Fibroblast of lung (primary cell): ENCODE data around the gene L3HYPDH. TPM values are rescaled to one million over a fixed set of nuclear protein-coding genes. Genes with fewer than 3 reads are reported as not detected.

ENCODE experiments used
- DNase-seq, 2 donors: peaks; one replicate each; pipeline versions ENCODE4 v3.0.0 to v3.0.0-alpha.2; 2010; ENCODE audit warnings: low read depth in 2 of 2
- H2AFZ ChIP-seq: 2 replicates; pipeline ENCODE4 v1.5.1; 2012; ENCODE audit warnings: low read length, control low read depth, inconsistent platforms
- H3K27ac ChIP-seq: 2 replicates; pipeline ENCODE4 v1.5.1; 2011; ENCODE audit warnings: low read length, control low read depth; ENCODE audit not compliant: insufficient read depth
- H3K27me3 ChIP-seq: 2 replicates; pipeline ENCODE4 v1.5.1; 2011; ENCODE audit warnings: mild to moderate bottlenecking, low read length; ENCODE audit not compliant: control insufficient read depth, insufficient read depth
- H3K36me3 ChIP-seq: 2 replicates; pipeline ENCODE4 v1.5.1; 2011; ENCODE audit warnings: low read length; ENCODE audit not compliant: control insufficient read depth, insufficient read depth
- H3K4me1 ChIP-seq: 2 replicates; pipeline ENCODE4 v1.5.1; 2011; ENCODE audit warnings: low read length; ENCODE audit not compliant: control insufficient read depth, insufficient read depth; ENCODE audit errors: extremely low read depth
- H3K4me2 ChIP-seq: 2 replicates; pipeline ENCODE4 v1.5.1; 2011; ENCODE audit warnings: low read length, control low read depth; ENCODE audit not compliant: insufficient read depth; ENCODE audit errors: extremely low read depth
- H3K4me3 ChIP-seq, 4 experiments: fragments of 200-600 bp in 1 of 4; sonication (generic) in 1 of 4; replicated peaks in 1 of 4; 2 replicates each; pipeline ENCODE4 v1.5.1; 2011 to 2016; ENCODE audit warnings: low read length in 4 of 4, low read depth in 3 of 4, mild to moderate bottlenecking in 3 of 4, control low read depth in 2 of 4, inconsistent platforms in 1 of 4, mixed read lengths in 1 of 4; ENCODE audit not compliant: insufficient read depth in 1 of 4; ENCODE audit errors: control extremely low read depth in 1 of 4
- H3K79me2 ChIP-seq: 2 replicates; pipeline ENCODE4 v1.5.1; 2012; ENCODE audit warnings: mild to moderate bottlenecking, low read length, inconsistent platforms; ENCODE audit not compliant: control insufficient read depth, insufficient read depth
- H3K9ac ChIP-seq: 2 replicates; pipeline ENCODE4 v1.5.1; 2011; ENCODE audit warnings: mild to moderate bottlenecking, low read length, control low read depth; ENCODE audit not compliant: insufficient read depth
- H3K9me3 ChIP-seq: 2 replicates; pipeline ENCODE4 v1.5.1; 2012; ENCODE audit warnings: low read depth, low read length; ENCODE audit not compliant: control insufficient read depth, insufficient read depth
- H4K20me1 ChIP-seq: 2 replicates; pipeline ENCODE4 v1.5.1; 2011; ENCODE audit warnings: low read length; ENCODE audit not compliant: control insufficient read depth, insufficient read depth; ENCODE audit errors: extremely low read depth
- EZH2 ChIP-seq: IDR thresholded peaks from 2 replicates; pipeline ENCODE4 v1.5.1; 2012; ENCODE audit warnings: low read length, control low read depth, mild to moderate bottlenecking; ENCODE audit errors: missing control alignments
- polyA plus RNA-seq, 2 donors: library from polyadenylated mRNA; depleted of rRNA in 1 of 2; stranded (reverse) in 1 of 2; unstranded in 1 of 2; fragments of >200 nt; gene quantifications; 2 replicates each; pipeline ENCODE4 v1.2.1, GENCODE V29; 2011 to 2012; ENCODE audit warnings: missing spikeins in 1 of 2
- total RNA-seq: library from RNA; depleted of rRNA; stranded (reverse); fragments of >200 nt; gene quantifications from 2 replicates; pipeline ENCODE4 v1.2.1, GENCODE V29; 2014
- TF ChIP-seq, protein P1 (sequence below), 2 donors: IDR thresholded peaks in 1 of 2; conservative IDR thresholded peaks in 1 of 2; 1 replicate in 1 of 2; 2 replicates in 1 of 2; pipeline ENCODE4 v1.5.1; 2011 to 2012; ENCODE audit warnings: low read length in 2 of 2, control low read depth in 1 of 2, inconsistent platforms in 1 of 2, low read depth in 1 of 2, mild to moderate bottlenecking in 1 of 2

The L3HYPDH gene
- total and polyA plus RNA-seq, 2 donors (not counting 1 experiment from before 2014, with no cell fraction given): 28.7 to 50.4 TPM

GRCh38 chr14:59435101-59435500 lies 49.1 kb downstream of the L3HYPDH start:
- H4K20me1 ChIP-seq: no peaks in the 10 kb centered on the region
- H3K9me3 ChIP-seq: no peaks in the 10 kb centered on the region
- DNase-seq: no peak
- H3K27ac ChIP-seq: no peak overlapping the region
- H3K4me3 ChIP-seq: no peak overlapping the region
- peaks cover 11% of the 10 kb centered on the region for H3K4me1 ChIP-seq
- H3K79me2 ChIP-seq: no peaks in the 10 kb centered on the region
- TF ChIP-seq, protein P1, sequence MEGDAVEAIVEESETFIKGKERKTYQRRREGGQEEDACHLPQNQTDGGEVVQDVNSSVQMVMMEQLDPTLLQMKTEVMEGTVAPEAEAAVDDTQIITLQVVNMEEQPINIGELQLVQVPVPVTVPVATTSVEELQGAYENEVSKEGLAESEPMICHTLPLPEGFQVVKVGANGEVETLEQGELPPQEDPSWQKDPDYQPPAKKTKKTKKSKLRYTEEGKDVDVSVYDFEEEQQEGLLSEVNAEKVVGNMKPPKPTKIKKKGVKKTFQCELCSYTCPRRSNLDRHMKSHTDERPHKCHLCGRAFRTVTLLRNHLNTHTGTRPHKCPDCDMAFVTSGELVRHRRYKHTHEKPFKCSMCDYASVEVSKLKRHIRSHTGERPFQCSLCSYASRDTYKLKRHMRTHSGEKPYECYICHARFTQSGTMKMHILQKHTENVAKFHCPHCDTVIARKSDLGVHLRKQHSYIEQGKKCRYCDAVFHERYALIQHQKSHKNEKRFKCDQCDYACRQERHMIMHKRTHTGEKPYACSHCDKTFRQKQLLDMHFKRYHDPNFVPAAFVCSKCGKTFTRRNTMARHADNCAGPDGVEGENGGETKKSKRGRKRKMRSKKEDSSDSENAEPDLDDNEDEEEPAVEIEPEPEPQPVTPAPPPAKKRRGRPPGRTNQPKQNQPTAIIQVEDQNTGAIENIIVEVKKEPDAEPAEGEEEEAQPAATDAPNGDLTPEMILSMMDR (conservative IDR thresholded peaks at IDR 0.05 in 1 of 2, IDR thresholded peaks at IDR 0.05 in 1 of 2; ENCODE audit: low read depth in 1 of 2, low read length in 2 of 2): no peak
- TF ChIP-seq EZH2: no peak
- no peak overlapping the region for H2AFZ ChIP-seq
- H3K9ac ChIP-seq: no peak overlapping the region
- H3K36me3 ChIP-seq: no peaks in the 10 kb centered on the region
- H3K4me2 ChIP-seq: no peak overlapping the region
- H3K27me3 ChIP-seq: no peaks in the 10 kb centered on the region

GRCh38 chr14:59429790-59430189 lies 54.4 kb downstream of the L3HYPDH start:
- no peaks in the 10 kb centered on the region for H3K79me2 ChIP-seq
- H3K9ac ChIP-seq: no peak overlapping the region
- H2AFZ ChIP-seq: no peak overlapping the region
- H3K4me3 ChIP-seq: no peak overlapping the region
- H3K4me1 ChIP-seq: peaks cover 17% of the 10 kb centered on the region
- H3K27me3 ChIP-seq: no peaks in the 10 kb centered on the region
- no peaks in the 10 kb centered on the region for H3K36me3 ChIP-seq
- no peaks in the 10 kb centered on the region for H4K20me1 ChIP-seq
- no peak overlapping the region for H3K4me2 ChIP-seq
- TF ChIP-seq EZH2: no peak
- TF ChIP-seq, protein P1 (conservative IDR thresholded peaks at IDR 0.05 in 1 of 2, IDR thresholded peaks at IDR 0.05 in 1 of 2; ENCODE audit: low read depth in 1 of 2, low read length in 2 of 2): no peak
- H3K9me3 ChIP-seq: no peaks in the 10 kb centered on the region
- H3K27ac ChIP-seq: no peak overlapping the region
- DNase-seq: no peak

- H3K9ac ChIP-seq: no peak overlapping the region
- H3K27ac ChIP-seq: peak overlapping the region; percentile 60
These were observed 55.6 kb downstream of the L3HYPDH start for GRCh38 chr14:59428581-59429012.

More at GRCh38 chr14:59428581-59429012, 55.6 kb downstream of the L3HYPDH start:
- H3K79me2 ChIP-seq: no peaks in the 10 kb centered on the region
- TF ChIP-seq, protein P1 (conservative IDR thresholded peaks at IDR 0.05 in 1 of 2, IDR thresholded peaks at IDR 0.05 in 1 of 2; ENCODE audit: low read depth in 1 of 2, low read length in 2 of 2): peak; percentile 41 to 52
- TF ChIP-seq EZH2: no peak
- H4K20me1 ChIP-seq: no peaks in the 10 kb centered on the region
- no peaks in the 10 kb centered on the region for H3K9me3 ChIP-seq
- no peak overlapping the region for H3K4me3 ChIP-seq
- no peaks in the 10 kb centered on the region for H3K36me3 ChIP-seq
- no peak overlapping the region for H2AFZ ChIP-seq
- peak; percentile 76 to 85 for DNase-seq
- H3K4me1 ChIP-seq: peaks cover 17% of the 10 kb centered on the region
- peak overlapping the region; percentile 26 for H3K4me2 ChIP-seq
- no peaks in the 10 kb centered on the region for H3K27me3 ChIP-seq
